Adipose tissue (tissue), 3 donors: Measurements from ENCODE around the gene CDR2L. TPM values are rescaled to one million over a fixed set of nuclear protein-coding genes. Genes with fewer than 3 reads are reported as not detected.

Experiments used
- H3K27ac ChIP-seq: one replicate; pipeline ENCODE4 v1.5.1; 2013; ENCODE audit warnings: low read depth, low read length
- WGBS, 3 donors: extraction: QIAGEN DNeasy Blood & Tissue Kit; methylation state at CpG; one replicate each; pipeline ENCODE4 v1.1.7; 2013; 5-methylcytosine and 5-hydroxymethylcytosine counted together
- polyA plus RNA-seq, 3 donors: library from polyadenylated mRNA; stranded (reverse); fragments of 200-250 nt; gene quantifications; one replicate each; pipeline ENCODE4 v1.2.3, GENCODE V29; 2013
- donor health status: healthy with polysubstance abuse.
- donor health status: Bipolar disorder and iron deficiency.
- donor health status: healthy.

CDR2L gene
- polyA plus RNA-seq, 3 donors: 1.9 to 10.6 (median 7.0) TPM

DNA sequence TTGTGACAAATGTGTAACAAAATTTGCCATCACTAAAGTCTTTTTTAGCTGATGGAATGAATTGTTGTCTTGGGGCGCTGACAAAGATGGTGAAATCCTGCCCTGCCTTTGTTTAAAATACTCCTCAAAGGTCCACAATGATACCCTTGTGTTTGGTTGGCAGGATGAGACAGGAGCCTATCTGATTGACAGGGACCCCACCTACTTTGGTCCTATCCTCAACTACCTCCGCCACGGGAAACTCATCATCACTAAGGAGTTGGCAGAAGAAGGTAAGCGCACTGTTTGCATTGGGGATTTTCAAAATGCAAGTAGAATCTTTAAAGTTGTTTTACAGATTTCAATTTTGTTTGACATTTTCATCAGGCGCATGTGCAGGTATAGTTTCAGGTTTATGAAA is 61.6 kb downstream of the CDR2L start:
- H3K27ac ChIP-seq: no peak overlapping the region
- 83 to 89% (median 86%) methylated on average over 5 of the region's 5 CpGs for WGBS, 3 donors

DNA sequence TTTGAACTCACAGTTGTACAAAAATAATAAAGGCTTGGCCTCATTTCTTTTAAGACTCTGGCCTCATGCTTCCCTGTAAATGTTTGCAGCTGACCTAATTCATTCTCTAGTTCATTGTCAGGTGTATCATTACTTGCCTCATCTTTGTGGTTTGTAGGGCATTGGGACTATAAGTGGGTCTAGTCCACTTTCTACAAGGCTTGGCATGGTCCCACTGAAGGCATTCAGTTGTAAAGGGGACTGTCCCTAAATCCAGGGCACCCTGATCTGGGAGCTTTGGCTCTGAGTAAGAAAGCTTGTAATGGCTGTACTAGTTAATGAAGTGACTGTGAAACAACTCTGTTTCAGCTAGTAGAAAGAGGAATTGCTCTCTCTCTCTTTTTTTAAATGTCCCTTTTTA is 62.3 kb downstream of the CDR2L start:
- no peak overlapping the region for H3K27ac ChIP-seq

DNA sequence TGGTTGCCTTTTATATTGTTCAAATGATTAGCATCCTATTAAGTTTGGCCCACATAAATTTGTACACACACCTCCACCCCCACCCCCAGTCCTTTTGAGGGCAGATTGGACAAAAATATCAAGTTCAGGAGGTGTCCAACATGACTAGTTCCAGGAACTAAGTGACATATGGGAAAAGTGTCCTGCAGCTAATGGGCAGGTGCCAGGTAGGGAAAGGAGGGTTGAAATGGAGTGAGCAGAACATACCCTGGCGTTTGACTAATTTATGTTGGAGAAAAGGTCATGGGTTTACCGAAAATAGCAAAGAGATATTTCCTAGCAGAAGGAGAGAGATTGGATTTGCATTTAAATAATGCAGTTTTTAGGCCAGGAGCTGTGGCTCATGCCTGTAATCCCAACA is 64.5 kb downstream of the CDR2L start:
- no peak overlapping the region for H3K27ac ChIP-seq
- WGBS, 3 donors: 74 to 78% (median 77%) methylated on average over 2 of the region's 2 CpGs

Other genes starting within 250 kb of the CDR2L start
- gene NHERF1, start 239.0 kb upstream of the CDR2L start, polyA plus RNA-seq: 10 to 100 TPM; 18.7 to 45.0 (median 23.6) TPM
- 10 to 100 TPM; 23.3 to 32.7 (median 24.7) TPM for gene NAT9, start 211.3 kb upstream of the CDR2L start, polyA plus RNA-seq
- 1 to 10 TPM in 1 of 3 donors, under 1 TPM in 2; 0.18 to 1.1 (median 0.56) TPM for gene GRIN2C, start 127.7 kb upstream of the CDR2L start, polyA plus RNA-seq
- 10 to 100 TPM in 1 of 3 donors, 1 to 10 TPM in 2; 5.7 to 14.1 (median 6.2) TPM for gene FDXR, start 114.6 kb upstream of the CDR2L start, polyA plus RNA-seq
- under 1 TPM in 2 of 3 donors, not detected in 1; 0.05 to 0.06 TPM for gene FADS6, start 94.0 kb upstream of the CDR2L start, polyA plus RNA-seq
- gene USH1G, start 64.4 kb upstream of the CDR2L start, polyA plus RNA-seq: under 1 TPM in 1 of 3 donors, not detected in 2; 0.03 TPM
- gene OTOP2, start 63.4 kb upstream of the CDR2L start, polyA plus RNA-seq: under 1 TPM in 1 of 3 donors, not detected in 2; 0.06 TPM
- gene OTOP3, start 51.7 kb upstream of the CDR2L start, polyA plus RNA-seq: under 1 TPM in 1 of 3 donors, not detected in 2; 0.38 TPM
- gene HID1, start 14.9 kb upstream of the CDR2L start, polyA plus RNA-seq: 10 to 100 TPM; 13.8 to 98.5 (median 26.3) TPM
- gene MRPL58, start 25.0 kb downstream of the CDR2L start, polyA plus RNA-seq: 10 to 100 TPM; 27.7 to 43.5 (median 39.3) TPM
- gene ATP5PD, start 59.3 kb downstream of the CDR2L start, polyA plus RNA-seq: 100 to 1,000 TPM; 180 to 535 (median 429) TPM
- gene KCTD2, start 59.6 kb downstream of the CDR2L start, polyA plus RNA-seq: 10 to 100 TPM in 2 of 3 donors, 1 to 10 TPM in 1; 8.4 to 31.6 (median 23.7) TPM
- gene SLC16A5, start 100.3 kb downstream of the CDR2L start, polyA plus RNA-seq: 1 to 10 TPM; 2.0 to 7.1 (median 5.6) TPM
- 1 to 10 TPM; 2.9 to 6.1 (median 4.2) TPM for gene ARMC7, start 122.3 kb downstream of the CDR2L start, polyA plus RNA-seq
- gene NT5C, start 144.1 kb downstream of the CDR2L start, polyA plus RNA-seq: 10 to 100 TPM; 37.9 to 55.8 (median 51.3) TPM
- 10 to 100 TPM; 23.9 to 63.1 (median 56.7) TPM for gene JPT1, start 166.9 kb downstream of the CDR2L start, polyA plus RNA-seq
- gene SUMO2, start 195.3 kb downstream of the CDR2L start, polyA plus RNA-seq: 100 to 1,000 TPM in 1 of 3 donors, 10 to 100 TPM in 2; 31.2 to 122 (median 53.5) TPM
- gene NUP85, start 218.0 kb downstream of the CDR2L start, polyA plus RNA-seq: 10 to 100 TPM; 26.8 to 40.3 (median 31.3) TPM